ENCODE data around the gene USP10.

Gene USP10

GRCh38 chr16:84821728-84822689 lies 122.2 kb downstream of the USP10 start:
- TF ChIP-seq ZFX (IDR thresholded peaks at IDR 0.05; ENCODE audit: borderline replicate concordance) (no peak), CTCF (IDR thresholded peaks at IDR 0.05) (no peak)

GRCh38 chr16:84822990-84823389 lies 123.2 kb downstream of the USP10 start:
- TF ChIP-seq CTCF (IDR thresholded peaks at IDR 0.05), result no peak
- TF ChIP-seq ZFX (IDR thresholded peaks at IDR 0.05; ENCODE audit: borderline replicate concordance), result no peak
- H3K27ac ChIP-seq, result no peak overlapping the region

More at GRCh38 chr16:84821728-84822689, 122.2 kb downstream of the USP10 start:
- H3K27ac ChIP-seq, result no peak overlapping the region

GRCh38 chr16:84823484-84823883 lies 123.7 kb downstream of the USP10 start:
- TF ChIP-seq CTCF (IDR thresholded peaks at IDR 0.05) (no peak), ZFX (IDR thresholded peaks at IDR 0.05; ENCODE audit: borderline replicate concordance) (no peak)
- H3K27ac ChIP-seq, result no peak overlapping the region

- TF ChIP-seq ZFX (IDR thresholded peaks at IDR 0.05; ENCODE audit: borderline replicate concordance), result no peak
- TF ChIP-seq CTCF (IDR thresholded peaks at IDR 0.05), result no peak
- H3K27ac ChIP-seq, result no peak overlapping the region
Observed at GRCh38 chr16:84823926-84824325, 124.1 kb downstream of the USP10 start.

GRCh38 chr16:84825896-84826557 lies 126.2 kb downstream of the USP10 start:
- no peak overlapping the region for H3K27ac ChIP-seq
- TF ChIP-seq CTCF (IDR thresholded peaks at IDR 0.05) (no peak), ZFX (IDR thresholded peaks at IDR 0.05; ENCODE audit: borderline replicate concordance) (no peak)

GRCh38 chr16:84826558-84826941 lies 126.8 kb downstream of the USP10 start:
- H3K27ac ChIP-seq, result no peak overlapping the region
- TF ChIP-seq CTCF (IDR thresholded peaks at IDR 0.05), result no peak
- no peak for TF ChIP-seq ZFX (IDR thresholded peaks at IDR 0.05; ENCODE audit: borderline replicate concordance)

- TF ChIP-seq ZFX (IDR thresholded peaks at IDR 0.05; ENCODE audit: borderline replicate concordance) (no peak), CTCF (IDR thresholded peaks at IDR 0.05) (no peak)
- H3K27ac ChIP-seq, result no peak overlapping the region
Observed at GRCh38 chr16:84827131-84827574, 127.4 kb downstream of the USP10 start.

All from 22Rv1 (cell line).